ENCODE results near the gene COPS2.
A peak's percentile ranks its signal among the peaks of the same experiment; 100 is the strongest.

COPS2 gene

GRCh38 chr15:49148298-49148697 lies 7.1 kb downstream of the COPS2 start:
- H3K27me3 ChIP-seq (ENCODE audit: low read depth) = no peaks in the 10 kb centered on the region
- peak in 1 of 2 experiments; percentile 27 for DNase-seq (ENCODE audit: low spot score in 2 of 2)
- H3K36me3 ChIP-seq (replicated peaks) = peaks cover 20% of the 10 kb centered on the region
- peaks cover 23% of the 10 kb centered on the region for H3K4me1 ChIP-seq
- no peak overlapping the region for H3K4me3 ChIP-seq
- H3K9me3 ChIP-seq = no peaks in the 10 kb centered on the region
- in situ Hi-C loops (cut with MboI; ENCODE audit: low sequenced_read_pairs) = no loop called here

DNA sequence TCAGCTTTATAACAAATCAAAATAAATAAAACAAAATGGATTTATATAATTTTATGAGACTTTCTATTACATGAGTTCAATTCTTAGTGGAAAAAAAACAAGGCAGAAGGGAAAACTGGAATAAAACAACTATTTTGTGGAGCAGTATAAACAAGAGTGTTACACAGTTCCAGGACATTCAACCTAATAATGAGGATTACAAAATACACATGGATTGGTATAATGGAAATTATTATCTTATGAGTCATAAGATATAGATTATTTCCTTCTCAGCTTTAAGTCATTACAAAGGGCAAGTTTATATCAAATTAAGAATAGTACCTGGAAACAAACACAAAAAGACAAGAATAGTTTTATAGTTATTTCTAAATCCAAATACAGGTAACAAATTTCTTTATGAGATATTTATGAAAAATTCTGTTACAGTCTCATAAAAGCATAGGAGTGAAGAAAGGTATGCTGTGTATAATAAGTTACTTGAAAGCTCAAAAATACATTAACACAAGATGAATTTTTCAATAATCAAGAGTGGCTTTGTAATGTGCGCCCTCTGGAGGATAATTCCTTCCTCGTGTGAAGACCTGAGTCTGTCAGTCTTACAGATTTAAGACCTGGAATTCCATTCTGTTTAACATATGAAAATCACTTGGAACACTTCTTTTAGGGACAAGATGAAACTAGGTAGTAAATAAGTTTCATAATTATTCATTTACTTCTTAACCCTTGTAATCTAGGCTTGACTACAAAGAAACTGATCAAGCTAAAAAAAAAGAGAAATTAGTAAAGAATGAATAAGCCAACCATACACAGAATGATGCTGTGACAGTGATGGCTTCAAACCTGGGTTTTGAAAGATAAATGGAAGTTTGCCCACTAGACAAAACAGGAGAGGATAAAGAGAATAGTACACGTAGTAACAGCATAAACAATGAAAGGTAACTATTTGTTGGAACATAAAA lies 9.5 kb downstream of the COPS2 start:
- peak; percentile 68 to 78 for DNase-seq (ENCODE audit: low spot score in 2 of 2)
- in situ Hi-C loops (cut with MboI; ENCODE audit: low sequenced_read_pairs) = no loop called here
- H3K27me3 ChIP-seq (ENCODE audit: low read depth) = no peaks in the 10 kb centered on the region
- no peak overlapping the region for H3K4me3 ChIP-seq
- H3K36me3 ChIP-seq (replicated peaks) = peaks cover 42% of the 10 kb centered on the region
- no peaks in the 10 kb centered on the region for H3K9me3 ChIP-seq
- peaks cover 23% of the 10 kb centered on the region for H3K4me1 ChIP-seq

DNA sequence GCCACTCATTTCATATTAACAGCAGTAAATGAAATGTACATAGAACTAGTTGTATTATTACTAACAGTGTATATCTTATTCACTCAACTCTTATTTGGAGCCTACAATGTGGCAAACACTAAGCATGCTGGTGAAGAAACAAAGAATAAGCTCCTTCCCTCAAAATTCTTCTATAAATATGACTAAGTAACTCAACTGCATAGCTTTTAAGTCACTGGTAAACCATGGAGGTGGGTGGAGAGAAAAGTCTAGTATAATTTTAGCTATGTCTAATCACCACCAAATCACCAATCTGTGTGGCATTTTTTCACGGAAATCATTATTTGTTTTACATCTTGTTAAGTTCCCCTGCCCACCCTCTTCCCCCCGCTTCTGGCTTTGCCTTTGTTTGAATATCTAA lies 17.5 kb downstream of the COPS2 start:
- DNase-seq (ENCODE audit: low spot score in 2 of 2) = no peak
- no peaks in the 10 kb centered on the region for H3K4me1 ChIP-seq
- H3K27me3 ChIP-seq (ENCODE audit: low read depth) = no peaks in the 10 kb centered on the region
- peaks cover 85% of the 10 kb centered on the region for H3K36me3 ChIP-seq (replicated peaks)
- H3K4me3 ChIP-seq = no peak overlapping the region
- no peaks in the 10 kb centered on the region for H3K9me3 ChIP-seq
- in situ Hi-C loops (cut with MboI; ENCODE audit: low sequenced_read_pairs) = no loop called here

GRCh38 chr15:49135911-49136310 lies 19.5 kb downstream of the COPS2 start:
- no peaks in the 10 kb centered on the region for H3K27me3 ChIP-seq (ENCODE audit: low read depth)
- no peak overlapping the region for H3K4me3 ChIP-seq
- peaks cover 78% of the 10 kb centered on the region for H3K36me3 ChIP-seq (replicated peaks)
- H3K9me3 ChIP-seq = no peaks in the 10 kb centered on the region
- DNase-seq (ENCODE audit: low spot score in 2 of 2) = no peak
- H3K4me1 ChIP-seq = no peaks in the 10 kb centered on the region
- in situ Hi-C loops (cut with MboI; ENCODE audit: low sequenced_read_pairs) = no loop called here

- no peaks in the 10 kb centered on the region for H3K4me1 ChIP-seq
- in situ Hi-C loops (cut with MboI; ENCODE audit: low sequenced_read_pairs) = no loop called here
- H3K9me3 ChIP-seq = no peaks in the 10 kb centered on the region
- DNase-seq (ENCODE audit: low spot score in 2 of 2) = no peak
- peaks cover 83% of the 10 kb centered on the region for H3K36me3 ChIP-seq (replicated peaks)
- no peak overlapping the region for H3K4me3 ChIP-seq
- no peaks in the 10 kb centered on the region for H3K27me3 ChIP-seq (ENCODE audit: low read depth)
Measured at GRCh38 chr15:49135342-49135857, 20.0 kb downstream of the COPS2 start.

DNA sequence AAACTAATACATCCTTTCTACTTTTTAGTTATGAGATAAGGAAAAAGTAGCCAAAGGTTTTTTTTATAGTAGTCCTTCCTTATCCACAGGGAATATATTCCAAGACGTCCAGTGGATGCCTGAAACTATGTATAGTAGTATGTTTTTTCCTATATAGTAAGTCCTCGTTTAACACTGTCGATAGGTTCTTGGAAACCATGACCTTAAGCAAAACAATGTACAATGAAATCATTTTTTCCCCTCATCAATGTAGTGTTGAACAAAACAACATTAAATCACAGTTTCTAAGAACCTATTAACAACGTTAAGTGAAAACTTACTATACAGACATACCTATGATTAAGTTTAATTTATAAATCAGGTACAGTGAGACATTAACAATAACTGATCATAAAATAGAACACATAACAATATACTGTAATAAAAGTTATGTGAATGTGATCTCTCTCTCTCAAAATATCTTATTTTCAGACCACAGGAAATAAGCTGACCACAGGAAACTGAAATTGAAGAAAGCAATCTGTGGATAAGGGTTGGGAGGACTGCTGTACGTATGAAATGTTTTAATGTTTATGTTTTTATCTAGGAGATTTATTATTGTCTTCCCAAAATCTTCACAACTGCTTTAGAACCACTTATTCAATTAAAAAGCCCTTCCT lies 20.6 kb downstream of the COPS2 start:
- no peak for DNase-seq (ENCODE audit: low spot score in 2 of 2)
- H3K36me3 ChIP-seq (replicated peaks) = peaks cover 84% of the 10 kb centered on the region

DNA sequence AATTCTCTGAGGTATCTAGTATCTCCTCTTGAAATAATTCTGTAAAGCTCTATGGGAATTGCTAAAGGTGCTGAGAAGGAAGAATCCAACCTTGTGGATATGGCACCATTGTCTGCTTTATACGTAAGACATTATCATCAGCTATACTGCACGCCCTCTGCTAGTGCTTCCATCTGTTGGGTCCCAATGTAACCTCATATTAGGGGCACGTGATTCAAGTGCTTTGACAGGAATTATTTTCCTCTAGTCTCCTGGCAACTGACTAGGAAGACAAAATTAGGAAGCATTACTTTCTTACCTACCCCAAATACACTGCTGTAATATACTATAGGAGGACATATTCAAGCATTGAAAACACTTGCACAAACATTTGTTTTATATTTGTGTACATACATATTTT lies 24.0 kb downstream of the COPS2 start:
- Histone ChIP-seq H3K4me1 (peaks cover 4% of the 10 kb centered on the region), H3K27me3 (ENCODE audit: low read depth) (no peaks in the 10 kb centered on the region), H3K36me3 (replicated peaks) (peaks cover 77% of the 10 kb centered on the region), H3K4me3 (no peak overlapping the region), H3K9me3 (no peaks in the 10 kb centered on the region)
- in situ Hi-C loops (cut with MboI; ENCODE audit: low sequenced_read_pairs) = no loop called here
- no peak for DNase-seq (ENCODE audit: low spot score in 2 of 2)

More for the DNA sequence above, 20.6 kb downstream of the COPS2 start:
- Histone ChIP-seq H3K9me3 (no peaks in the 10 kb centered on the region), H3K4me1 (no peaks in the 10 kb centered on the region), H3K27me3 (ENCODE audit: low read depth) (no peaks in the 10 kb centered on the region), H3K4me3 (no peak overlapping the region)
- in situ Hi-C loops (cut with MboI; ENCODE audit: low sequenced_read_pairs) = no loop called here

DNA sequence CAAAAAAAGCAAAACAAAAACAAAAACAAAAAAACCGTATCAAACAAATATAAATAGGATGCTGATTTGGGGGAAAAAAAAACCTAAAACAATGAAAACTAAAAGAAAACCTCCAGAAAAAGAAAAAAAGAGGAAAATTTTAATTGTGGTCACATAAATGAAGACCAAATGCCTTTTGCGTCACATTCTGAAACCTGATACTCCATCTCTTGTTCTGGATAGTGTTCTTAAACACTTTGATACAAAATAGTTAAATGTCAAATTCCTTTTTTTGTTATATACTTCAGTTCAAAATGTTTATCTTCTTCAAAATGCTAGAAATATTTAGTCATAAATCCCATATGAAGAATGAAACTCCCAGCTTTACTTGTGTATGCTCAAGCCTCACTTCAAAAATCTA lies 31.0 kb downstream of the COPS2 start:
- Histone ChIP-seq H3K4me1 (peaks cover 5% of the 10 kb centered on the region), H3K4me3 (no peak overlapping the region), H3K27me3 (ENCODE audit: low read depth) (no peaks in the 10 kb centered on the region), H3K9me3 (no peaks in the 10 kb centered on the region), H3K36me3 (replicated peaks) (peaks cover 29% of the 10 kb centered on the region)
- no peak for DNase-seq (ENCODE audit: low spot score in 2 of 2)
- in situ Hi-C loops (cut with MboI; ENCODE audit: low sequenced_read_pairs) = no loop called here

DNA sequence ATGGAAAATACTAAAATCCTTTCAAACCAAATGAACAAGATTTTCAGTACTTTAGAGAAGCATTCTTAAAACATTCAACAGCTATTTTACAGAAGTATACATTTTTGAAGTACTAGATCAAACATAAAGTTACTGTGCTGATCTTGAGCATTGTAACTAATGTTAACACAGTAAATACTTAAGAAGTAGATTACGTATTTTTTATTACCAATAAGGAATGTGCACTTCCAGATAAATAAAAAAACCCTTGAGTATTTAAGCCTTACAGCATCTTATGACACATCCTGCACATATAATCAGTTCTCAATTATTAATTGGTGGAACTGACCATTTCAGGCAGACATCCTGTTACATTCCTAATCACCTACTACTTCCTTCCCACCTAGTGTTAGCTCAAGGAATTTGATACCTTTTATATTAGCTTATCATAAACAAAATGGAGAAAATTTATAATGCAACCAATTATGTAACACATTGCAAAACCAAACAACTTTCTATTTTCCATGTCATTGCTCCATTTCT lies 32.8 kb downstream of the COPS2 start:
- Histone ChIP-seq H3K27me3 (ENCODE audit: low read depth) (no peaks in the 10 kb centered on the region), H3K36me3 (replicated peaks) (peaks cover 15% of the 10 kb centered on the region), H3K4me1 (peaks cover 5% of the 10 kb centered on the region), H3K9me3 (no peaks in the 10 kb centered on the region), H3K4me3 (no peak overlapping the region)
- DNase-seq (ENCODE audit: low spot score in 2 of 2) = no peak
- in situ Hi-C loops (cut with MboI; ENCODE audit: low sequenced_read_pairs) = no loop called here

GRCh38 chr15:49121901-49122300 lies 33.5 kb downstream of the COPS2 start:
- H3K4me3 ChIP-seq = no peak overlapping the region
- H3K27me3 ChIP-seq (ENCODE audit: low read depth) = no peaks in the 10 kb centered on the region
- no peak for DNase-seq (ENCODE audit: low spot score in 2 of 2)
- H3K9me3 ChIP-seq = no peaks in the 10 kb centered on the region
- H3K4me1 ChIP-seq = peaks cover 5% of the 10 kb centered on the region
- H3K36me3 ChIP-seq (replicated peaks) = peaks cover 8% of the 10 kb centered on the region
- in situ Hi-C loops (cut with MboI; ENCODE audit: low sequenced_read_pairs) = no loop called here

DNA sequence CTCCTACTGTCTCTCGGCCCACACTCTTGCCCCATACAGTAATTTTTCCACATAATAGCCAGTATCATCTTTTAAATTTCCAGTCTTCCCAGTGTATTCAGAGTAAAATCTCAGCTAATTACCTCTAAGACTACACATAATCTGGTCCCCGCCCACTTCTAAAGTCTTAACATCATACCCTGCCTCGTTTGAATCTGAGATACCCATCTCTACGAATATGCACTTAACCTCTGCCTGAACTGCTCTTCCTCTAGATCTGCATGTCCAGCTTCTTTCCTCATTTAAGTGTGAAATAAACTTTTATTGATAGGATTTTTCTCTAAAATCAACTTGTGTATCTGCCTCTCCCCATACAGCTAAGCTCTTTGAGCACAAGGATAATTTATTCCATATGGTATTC lies 34.6 kb downstream of the COPS2 start:
- H3K4me3 ChIP-seq = no peak overlapping the region
- 0 out of 2 replicates have a peak, but pooled peaks cover 5% of the 10 kb centered on the region for H3K4me1 ChIP-seq
- H3K27me3 ChIP-seq (ENCODE audit: low read depth) = no peaks in the 10 kb centered on the region
- DNase-seq (ENCODE audit: low spot score in 2 of 2) = no peak
- H3K36me3 ChIP-seq (replicated peaks) = peaks cover 3% of the 10 kb centered on the region; the same call in 1 of the 2 replicates
- in situ Hi-C loops (cut with MboI; ENCODE audit: low sequenced_read_pairs) = no loop called here
- H3K9me3 ChIP-seq = no peaks in the 10 kb centered on the region

GRCh38 chr15:49116108-49116857 lies 39.1 kb downstream of the COPS2 start:
- Histone ChIP-seq H3K9me3 (no peaks in the 10 kb centered on the region; the same call in 1 of the 2 replicates), H3K36me3 (replicated peaks) (peaks cover 10% of the 10 kb centered on the region), H3K27me3 (ENCODE audit: low read depth) (no peaks in the 10 kb centered on the region), H3K4me1 (0 out of 2 replicates have a peak, but pooled peaks cover 5% of the 10 kb centered on the region), H3K4me3 (no peak overlapping the region)
- in situ Hi-C loops (cut with MboI; ENCODE audit: low sequenced_read_pairs) = no loop called here
- peak in 1 of 2 experiments; percentile 52 for DNase-seq (ENCODE audit: low spot score in 2 of 2)

GRCh38 chr15:49115062-49115461 lies 40.3 kb downstream of the COPS2 start:
- no peak for DNase-seq (ENCODE audit: low spot score in 2 of 2)
- H3K9me3 ChIP-seq = no peaks in the 10 kb centered on the region; the same call in 1 of the 2 replicates
- in situ Hi-C loops (cut with MboI; ENCODE audit: low sequenced_read_pairs) = no loop called here
- H3K4me1 ChIP-seq = 0 out of 2 replicates have a peak, but pooled peaks cover 5% of the 10 kb centered on the region
- H3K27me3 ChIP-seq (ENCODE audit: low read depth) = no peaks in the 10 kb centered on the region
- peaks cover 10% of the 10 kb centered on the region for H3K36me3 ChIP-seq (replicated peaks)
- H3K4me3 ChIP-seq = no peak overlapping the region

Measured in HAP-1 (cell line).